Ectodermal cell (in vitro differentiated cells): ENCODE results near the gene BCL10. TPM values are rescaled to one million over a fixed set of nuclear protein-coding genes. Genes with fewer than 3 reads are reported as not detected.

Experiments
- H3K27ac ChIP-seq: 2 replicates; pipeline ENCODE4 v1.7.0; 2013; ENCODE audit warnings: mild to moderate bottlenecking, low read depth, low read length; ENCODE audit not compliant: insufficient read depth, poor library complexity, severe bottlenecking
- H3K27me3 ChIP-seq: 2 replicates; pipeline ENCODE4 v1.7.0; 2013; ENCODE audit warnings: mild to moderate bottlenecking, low read length; ENCODE audit not compliant: insufficient read depth, control insufficient read depth, poor library complexity, severe bottlenecking
- H3K36me3 ChIP-seq: one replicate; pipeline ENCODE4 v1.7.0; 2013; ENCODE audit warnings: low read length; ENCODE audit not compliant: control insufficient read depth, insufficient read depth
- H3K4me1 ChIP-seq: one replicate; pipeline ENCODE4 v1.7.0; 2013; ENCODE audit warnings: low read length; ENCODE audit not compliant: control insufficient read depth, insufficient read depth
- H3K4me3 ChIP-seq: 2 replicates; pipeline ENCODE4 v1.7.0; 2013; ENCODE audit warnings: low read depth, low read length, control low read depth; ENCODE audit not compliant: insufficient read depth
- H3K9me3 ChIP-seq: 2 replicates; pipeline ENCODE4 v1.7.0; 2013; ENCODE audit warnings: mild to moderate bottlenecking, low read length, moderate library complexity; ENCODE audit not compliant: control insufficient read depth
- WGBS, 2 experiments: methylation state at CpG; one replicate each; pipeline ENCODE4 v1.1.7; 2013; ENCODE audit warnings: missing lambda C conversion rate in 2 of 2; 5-methylcytosine and 5-hydroxymethylcytosine counted together
- polyA plus RNA-seq, 4 experiments: library from polyadenylated mRNA; stranded (reverse); fragments of 50-300 nt; gene quantifications; one replicate each; pipeline ENCODE4 v1.2.3, GENCODE V29; 2013

BCL10 gene
- polyA plus RNA-seq (2013, experiment 1 of 4), result 27.4 TPM
- 26.1 TPM for polyA plus RNA-seq (2013, experiment 2 of 4)
- polyA plus RNA-seq (2013, experiment 3 of 4), result 19.5 TPM
- 21.8 TPM for polyA plus RNA-seq (2013, experiment 4 of 4)

GRCh38 chr1:85276215-85276977, at the start of gene BCL10:
BCL10 (minus strand) TSS chr1:85276632; CDS start chr1:85276352, 280 bp downstream.
- Histone ChIP-seq H3K36me3 (no peaks in the 10 kb centered on the region), H3K4me1 (peaks cover 9% of the 10 kb centered on the region), H3K27ac (peak within 1 kb of the TSS; percentile 86), H3K9me3 (no peaks in the 10 kb centered on the region), H3K4me3 (peak within 1 kb of the TSS; percentile 73), H3K27me3 (no peaks in the 10 kb centered on the region)
- 0% methylated on average over 78 of the region's 78 CpGs for WGBS, 2 experiments

- Histone ChIP-seq H3K36me3 (no peaks in the 10 kb centered on the region), H3K4me3 (no peak overlapping the region), H3K27me3 (no peaks in the 10 kb centered on the region), H3K4me1 (no peaks in the 10 kb centered on the region), H3K9me3 (no peaks in the 10 kb centered on the region), H3K27ac (no peak overlapping the region)
Observed at GRCh38 chr1:85325920-85326319, 49.5 kb upstream of the BCL10 start.

DNA sequence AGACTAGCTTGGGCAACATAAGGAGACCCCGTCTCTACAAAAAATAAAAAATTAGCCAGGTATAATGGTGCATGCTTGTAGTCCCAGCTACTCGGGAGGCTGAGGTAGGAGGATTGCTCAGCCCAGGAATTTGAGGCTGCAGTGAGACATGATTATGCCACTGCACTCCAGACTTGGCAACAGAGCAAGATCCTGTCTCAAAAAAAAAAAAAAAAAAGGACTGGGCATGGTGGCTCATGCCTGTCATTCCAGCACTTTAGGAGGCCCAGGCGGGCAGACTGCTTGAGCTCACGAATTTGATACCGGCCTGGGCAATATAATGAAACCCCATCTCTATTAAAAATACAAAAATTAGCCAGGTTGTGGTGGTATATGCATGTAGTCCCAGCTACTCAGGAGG, 47.3 kb upstream of the BCL10 start:
- Histone ChIP-seq H3K36me3 (no peaks in the 10 kb centered on the region), H3K4me3 (no peak overlapping the region), H3K27ac (no peak overlapping the region), H3K27me3 (no peaks in the 10 kb centered on the region), H3K9me3 (no peaks in the 10 kb centered on the region), H3K4me1 (no peaks in the 10 kb centered on the region)
- WGBS, 2 experiments, result 94 to 95% methylated on average over 2 to 5 of the region's 5 CpGs

DNA sequence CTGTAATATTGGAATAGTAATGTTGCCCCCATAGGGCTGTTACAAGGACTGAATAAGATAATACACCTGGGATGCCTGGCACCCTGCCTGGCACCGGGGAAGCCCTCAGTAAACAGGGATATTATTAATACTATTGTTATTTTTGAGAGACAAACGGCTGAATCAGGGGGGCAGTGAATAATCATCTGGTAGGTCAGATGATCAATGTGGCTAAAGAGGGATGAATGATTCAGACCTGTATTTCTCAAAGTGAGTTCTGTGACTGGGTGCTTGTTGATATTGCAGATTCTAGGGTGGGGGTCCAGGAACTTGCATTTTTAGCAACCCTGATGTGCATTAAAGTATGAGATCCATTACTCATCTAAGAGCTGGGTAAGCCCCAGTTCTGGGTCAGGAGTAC, 46.2 kb upstream of the BCL10 start:
- no peaks in the 10 kb centered on the region for H3K9me3 ChIP-seq
- no peaks in the 10 kb centered on the region for H3K27me3 ChIP-seq
- H3K4me3 ChIP-seq, result no peak overlapping the region
- no peaks in the 10 kb centered on the region for H3K36me3 ChIP-seq
- H3K4me1 ChIP-seq, result no peaks in the 10 kb centered on the region
- H3K27ac ChIP-seq, result no peak overlapping the region
- 94 to 95% methylated on average over 2 of the region's 2 CpGs for WGBS, 2 experiments

DNA sequence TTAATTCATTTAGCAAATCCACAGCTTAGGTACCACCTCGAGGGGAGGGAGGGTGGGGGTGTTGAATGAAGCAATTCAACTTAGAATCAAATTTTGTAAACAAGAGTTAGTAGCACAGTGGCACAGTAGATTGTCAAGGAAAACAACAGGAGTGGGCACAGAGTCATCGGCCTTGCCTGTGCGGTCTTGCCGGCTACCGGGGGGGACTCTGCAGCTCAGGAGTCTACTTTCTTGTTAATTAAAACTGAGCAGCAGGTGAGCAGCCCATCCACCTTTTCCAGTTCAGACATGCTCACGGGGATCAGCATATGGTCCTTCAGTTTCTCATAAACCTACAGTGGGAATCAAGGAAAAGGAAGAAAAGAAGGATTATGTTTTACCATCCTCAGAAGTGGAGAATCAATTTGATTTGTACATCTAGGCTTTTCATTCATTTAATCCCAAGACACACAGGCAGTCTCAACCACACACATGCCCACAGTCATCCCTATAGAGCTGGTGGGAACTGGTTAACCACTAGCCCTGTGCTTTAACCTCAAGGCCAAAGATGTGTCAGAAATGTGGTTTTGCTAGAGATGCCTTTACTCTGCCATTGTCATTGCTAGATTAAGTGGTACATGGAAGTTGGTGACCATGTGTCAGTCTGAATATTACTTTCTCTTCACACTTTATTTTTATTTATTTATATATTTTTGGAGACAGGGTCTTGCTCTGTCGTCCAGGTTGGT, 45.0 kb upstream of the BCL10 start:
- 93% methylated on average over 7 of the region's 7 CpGs for WGBS, 2 experiments
- no peaks in the 10 kb centered on the region for H3K9me3 ChIP-seq
- H3K27me3 ChIP-seq, result no peaks in the 10 kb centered on the region
- no peak overlapping the region for H3K4me3 ChIP-seq
- no peak overlapping the region for H3K27ac ChIP-seq
- no peaks in the 10 kb centered on the region for H3K4me1 ChIP-seq
- H3K36me3 ChIP-seq, result no peaks in the 10 kb centered on the region

- 93 to 100% methylated on average over 2 of the region's 2 CpGs for WGBS, 2 experiments
- Histone ChIP-seq H3K27ac (no peak overlapping the region), H3K4me1 (no peaks in the 10 kb centered on the region), H3K36me3 (no peaks in the 10 kb centered on the region), H3K27me3 (no peaks in the 10 kb centered on the region), H3K4me3 (no peak overlapping the region), H3K9me3 (no peaks in the 10 kb centered on the region)
Observed at GRCh38 chr1:85320371-85321131, 44.1 kb upstream of the BCL10 start.

GRCh38 chr1:85319931-85320330, 43.5 kb upstream of the BCL10 start:
- H3K9me3 ChIP-seq, result no peaks in the 10 kb centered on the region
- no peaks in the 10 kb centered on the region for H3K4me1 ChIP-seq
- WGBS, 2 experiments, result 90 to 94% methylated on average over 4 of the region's 4 CpGs
- H3K4me3 ChIP-seq, result no peak overlapping the region
- no peaks in the 10 kb centered on the region for H3K27me3 ChIP-seq
- H3K27ac ChIP-seq, result no peak overlapping the region
- no peaks in the 10 kb centered on the region for H3K36me3 ChIP-seq

DNA sequence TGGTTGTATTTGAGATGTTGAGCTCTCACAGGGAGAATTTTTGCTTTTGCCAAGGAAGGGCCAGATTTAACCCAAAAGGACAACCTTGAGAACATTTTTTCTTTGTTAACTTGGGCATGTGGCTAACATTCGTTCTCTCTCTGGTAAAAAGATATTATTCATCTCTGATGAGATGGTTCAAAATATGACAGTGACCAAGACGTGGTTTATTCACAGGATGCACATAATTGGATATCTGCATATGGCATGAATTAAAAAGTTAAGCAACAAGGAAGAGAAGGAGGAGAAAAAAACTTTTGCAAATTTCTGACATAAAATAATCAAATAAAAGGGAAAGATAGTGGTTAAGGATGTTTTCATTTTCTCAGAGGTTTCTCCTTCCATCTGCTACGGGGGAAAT, 43.1 kb upstream of the BCL10 start:
- no peaks in the 10 kb centered on the region for H3K9me3 ChIP-seq
- H3K36me3 ChIP-seq, result no peaks in the 10 kb centered on the region
- WGBS, 2 experiments, result 90% methylated on average over 2 to 3 of the region's 3 CpGs
- no peak overlapping the region for H3K27ac ChIP-seq
- no peaks in the 10 kb centered on the region for H3K4me1 ChIP-seq
- no peak overlapping the region for H3K4me3 ChIP-seq
- no peaks in the 10 kb centered on the region for H3K27me3 ChIP-seq

DNA sequence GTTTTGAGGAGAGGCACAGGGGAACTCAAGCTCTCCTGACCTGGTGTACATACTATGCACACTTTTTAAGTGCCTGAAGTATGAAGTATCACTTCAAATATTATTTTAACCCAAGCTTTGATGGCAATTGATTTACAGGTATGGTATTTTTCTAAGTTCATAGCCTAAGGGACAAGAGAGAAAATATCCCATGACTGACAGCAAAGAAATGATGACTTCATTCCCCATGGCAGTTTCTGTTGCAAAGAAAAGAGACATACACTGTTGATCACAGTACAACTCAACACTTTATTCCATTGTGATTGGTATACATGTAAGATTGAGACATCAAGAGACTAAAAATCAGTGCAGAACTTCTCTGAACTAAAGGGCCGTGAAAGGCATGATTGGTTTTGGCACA, 41.8 kb upstream of the BCL10 start:
- Histone ChIP-seq H3K4me3 (no peak overlapping the region), H3K27ac (no peak overlapping the region), H3K27me3 (no peaks in the 10 kb centered on the region), H3K4me1 (no peaks in the 10 kb centered on the region), H3K9me3 (no peaks in the 10 kb centered on the region), H3K36me3 (no peaks in the 10 kb centered on the region)
- WGBS, 2 experiments, result 88 to 100% methylated on average over 1 of the region's 1 CpG

- Histone ChIP-seq H3K27ac (no peak overlapping the region), H3K9me3 (no peaks in the 10 kb centered on the region), H3K4me3 (no peak overlapping the region), H3K36me3 (no peaks in the 10 kb centered on the region), H3K27me3 (no peaks in the 10 kb centered on the region), H3K4me1 (no peaks in the 10 kb centered on the region)
- 96 to 97% methylated on average over 4 to 5 of the region's 5 CpGs for WGBS, 2 experiments
Observed at GRCh38 chr1:85317560-85317959, 41.1 kb upstream of the BCL10 start.
